ENCODE data around the gene CRMP1. TPM values are rescaled to one million over a fixed set of nuclear protein-coding genes. Genes with fewer than 3 reads are reported as not detected.
"Not testable (repeated sequence)": the region's sequence is repeated elsewhere in the genome, so short reads cannot be mapped to it uniquely, and the experiment has no call there.

CRMP1 gene
- total RNA-seq, 4 donors from 2014 or later = 0.39 to 0.66 TPM; not detected in 2

DNA sequence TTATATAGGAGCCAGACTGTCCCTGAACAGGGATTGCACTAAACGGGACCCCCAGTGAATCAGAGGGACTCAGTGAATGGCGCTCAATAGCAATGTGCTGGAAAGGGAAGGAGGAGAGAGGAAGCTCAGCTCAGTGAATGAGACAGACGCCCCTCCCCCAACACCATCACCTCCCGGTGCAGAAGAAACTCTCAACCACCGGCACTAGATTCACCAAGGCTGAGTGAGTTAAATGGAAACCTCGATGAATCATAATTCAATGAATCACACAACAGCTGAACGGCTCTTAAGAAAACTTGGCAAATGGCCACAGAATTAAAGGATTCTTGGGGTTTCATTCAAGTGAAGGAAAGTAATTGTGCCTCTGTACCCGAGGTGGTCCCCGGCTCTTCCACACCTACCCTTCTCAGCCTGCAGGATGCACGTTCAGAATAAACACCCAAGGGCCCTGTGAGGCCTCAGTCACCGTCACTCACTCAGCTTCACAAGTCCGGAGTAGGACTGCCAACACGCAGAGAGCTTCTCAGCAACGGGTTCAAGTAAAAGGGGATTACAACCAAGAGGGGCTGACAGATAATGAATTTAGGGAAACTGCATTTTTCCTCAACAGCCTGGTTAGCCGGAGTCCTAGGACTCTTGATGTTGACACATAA, 29.3 kb downstream of the CRMP1 start:
- in situ Hi-C loops (cut with MboI; ENCODE audit: low sequenced_read_pairs in 4 of 4) = no loop called here
- no peaks in the 10 kb centered on the region for H3K36me3 ChIP-seq
- H3K27ac ChIP-seq = no peak overlapping the region
- no peak overlapping the region for H3K4me3 ChIP-seq
- TF ChIP-seq, protein P1, sequence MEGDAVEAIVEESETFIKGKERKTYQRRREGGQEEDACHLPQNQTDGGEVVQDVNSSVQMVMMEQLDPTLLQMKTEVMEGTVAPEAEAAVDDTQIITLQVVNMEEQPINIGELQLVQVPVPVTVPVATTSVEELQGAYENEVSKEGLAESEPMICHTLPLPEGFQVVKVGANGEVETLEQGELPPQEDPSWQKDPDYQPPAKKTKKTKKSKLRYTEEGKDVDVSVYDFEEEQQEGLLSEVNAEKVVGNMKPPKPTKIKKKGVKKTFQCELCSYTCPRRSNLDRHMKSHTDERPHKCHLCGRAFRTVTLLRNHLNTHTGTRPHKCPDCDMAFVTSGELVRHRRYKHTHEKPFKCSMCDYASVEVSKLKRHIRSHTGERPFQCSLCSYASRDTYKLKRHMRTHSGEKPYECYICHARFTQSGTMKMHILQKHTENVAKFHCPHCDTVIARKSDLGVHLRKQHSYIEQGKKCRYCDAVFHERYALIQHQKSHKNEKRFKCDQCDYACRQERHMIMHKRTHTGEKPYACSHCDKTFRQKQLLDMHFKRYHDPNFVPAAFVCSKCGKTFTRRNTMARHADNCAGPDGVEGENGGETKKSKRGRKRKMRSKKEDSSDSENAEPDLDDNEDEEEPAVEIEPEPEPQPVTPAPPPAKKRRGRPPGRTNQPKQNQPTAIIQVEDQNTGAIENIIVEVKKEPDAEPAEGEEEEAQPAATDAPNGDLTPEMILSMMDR (IDR thresholded peaks at IDR 0.05 in 4 of 5, conservative IDR thresholded peaks at IDR 0.05 in 1 of 5) = no peak
- no peak for TF ChIP-seq POLR2A (IDR thresholded peaks at IDR 0.05)
- intact Hi-C loops (cut with DNase I; ENCODE audit: low total_unique reads) = no loop called here
- no peaks in the 10 kb centered on the region for H3K4me1 ChIP-seq
- H3K9me3 ChIP-seq = no peaks in the 10 kb centered on the region
- ATAC-seq (no peak), DNase-seq (no peak)
- no peaks in the 10 kb centered on the region for H3K27me3 ChIP-seq

DNA sequence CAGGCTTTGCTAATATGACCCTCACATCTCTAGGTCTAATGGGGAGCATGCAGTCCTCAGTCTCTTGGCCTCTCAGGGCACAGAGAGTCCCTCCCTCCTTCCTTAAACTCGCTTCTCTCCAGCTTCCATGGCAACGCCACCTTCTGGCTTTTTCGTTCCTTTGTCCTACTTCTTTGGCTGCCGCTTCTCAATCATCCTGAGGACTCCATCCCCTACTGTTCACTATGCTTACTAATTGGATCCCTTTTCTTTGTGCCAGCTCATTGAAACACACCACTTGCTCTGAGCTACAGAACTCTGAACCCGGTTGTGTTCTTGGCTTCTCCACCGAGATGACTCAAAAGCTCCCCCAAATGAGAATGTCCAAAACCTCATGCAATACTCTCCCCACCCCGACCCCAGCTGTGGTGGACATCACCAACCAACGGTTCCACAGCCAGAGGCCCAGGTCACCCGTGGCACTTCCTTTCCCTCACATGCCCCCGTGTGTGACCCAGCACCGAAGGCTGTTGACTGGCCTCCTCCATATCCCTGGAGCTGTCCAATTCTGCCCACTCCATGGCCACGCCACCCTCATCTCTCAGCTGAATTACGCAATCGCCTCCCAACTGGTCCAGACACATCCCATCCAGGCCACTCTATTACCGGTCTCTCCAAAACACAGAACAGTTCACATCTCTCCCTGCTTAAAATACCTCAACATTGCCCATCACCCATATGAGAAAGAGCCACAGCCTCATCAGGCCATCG, 34.7 kb downstream of the CRMP1 start:
- Histone ChIP-seq H3K9me3 (no peaks in the 10 kb centered on the region), H3K4me3 (no peak overlapping the region), H3K27me3 (no peaks in the 10 kb centered on the region), H3K4me1 (no peaks in the 10 kb centered on the region), H3K36me3 (no peaks in the 10 kb centered on the region), H3K27ac (no peak overlapping the region)
- intact Hi-C loops (cut with DNase I; ENCODE audit: low total_unique reads) = no loop called here
- ATAC-seq (no peak), DNase-seq (no peak)
- TF ChIP-seq, protein P1 (IDR thresholded peaks at IDR 0.05 in 4 of 5, conservative IDR thresholded peaks at IDR 0.05 in 1 of 5) = no peak
- TF ChIP-seq POLR2A (IDR thresholded peaks at IDR 0.05) = no peak
- in situ Hi-C loops (cut with MboI; ENCODE audit: low sequenced_read_pairs in 4 of 4) = no loop called here

DNA sequence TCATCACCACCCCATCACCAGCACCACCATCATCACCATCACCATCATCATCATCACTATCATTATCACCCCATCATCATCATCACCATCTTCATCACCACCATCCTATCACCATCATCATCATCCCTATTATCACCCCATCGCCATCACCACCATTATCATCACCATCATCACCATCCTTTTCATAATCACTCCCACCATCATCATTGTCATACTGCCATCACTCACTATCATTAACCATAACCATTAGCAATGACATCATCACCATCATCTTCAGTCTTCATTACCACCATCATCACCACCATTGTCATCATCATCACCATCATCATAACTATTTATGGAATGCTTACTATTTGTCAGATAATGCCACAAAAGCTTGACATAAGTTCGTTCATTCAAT, 35.7 kb downstream of the CRMP1 start:
- in situ Hi-C loops (cut with MboI; ENCODE audit: low sequenced_read_pairs in 4 of 4) (no loop called here), intact Hi-C loops (cut with DNase I; ENCODE audit: low total_unique reads) (no loop called here)
- Histone ChIP-seq H3K9me3 (no peaks in the 10 kb centered on the region), H3K27ac (no peak overlapping the region), H3K36me3 (no peaks in the 10 kb centered on the region), H3K4me1 (no peaks in the 10 kb centered on the region), H3K27me3 (no peaks in the 10 kb centered on the region), H3K4me3 (no peak overlapping the region)
- no peak for ATAC-seq
- no peak for TF ChIP-seq POLR2A (IDR thresholded peaks at IDR 0.05)
- TF ChIP-seq, protein P1 (IDR thresholded peaks at IDR 0.05 in 4 of 5, conservative IDR thresholded peaks at IDR 0.05 in 1 of 5) = no peak
- no peak for DNase-seq

DNA sequence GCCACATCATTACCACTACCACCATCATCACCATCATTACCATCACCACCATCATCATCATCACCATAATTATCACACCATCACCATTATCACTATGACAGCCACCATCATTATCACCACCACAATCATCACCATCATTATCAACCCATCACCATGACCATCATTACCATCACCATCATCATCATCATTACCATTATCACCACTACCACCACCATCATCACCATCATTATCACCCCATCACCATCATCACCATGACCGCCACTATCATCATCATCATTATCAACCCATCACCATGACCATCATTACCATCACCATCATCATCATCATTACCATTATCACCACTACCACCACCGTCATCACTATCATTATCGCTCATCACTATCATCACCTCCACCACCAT, 36.5 kb downstream of the CRMP1 start:
- H3K27ac ChIP-seq; in situ Hi-C loops (cut with MboI; ENCODE audit: low sequenced_read_pairs in 4 of 4); H3K4me1 ChIP-seq; H3K27me3 ChIP-seq; H3K36me3 ChIP-seq; H3K9me3 ChIP-seq; intact Hi-C loops (cut with DNase I; ENCODE audit: low total_unique reads); ATAC-seq; H3K4me3 ChIP-seq; DNase-seq: not testable (repeated sequence)

DNA sequence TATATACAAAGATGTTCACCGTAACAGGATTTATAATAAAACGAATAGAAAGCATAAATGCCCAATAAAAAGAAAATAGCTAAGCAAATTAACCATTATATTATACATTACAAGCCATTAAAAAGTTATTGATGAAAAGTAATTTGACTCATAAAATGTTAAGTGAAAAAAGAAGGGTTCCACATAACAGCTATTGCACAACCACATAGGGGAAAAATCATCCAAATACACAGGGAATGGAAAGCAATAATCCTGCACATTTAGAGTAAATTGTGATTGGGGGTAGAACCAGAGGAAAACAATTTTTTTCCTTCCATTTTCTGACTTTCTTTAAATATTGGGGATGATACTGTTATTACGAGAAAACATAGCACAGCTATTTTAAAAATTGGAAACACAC, 38.0 kb downstream of the CRMP1 start:
- TF ChIP-seq, protein P1 (IDR thresholded peaks at IDR 0.05 in 4 of 5, conservative IDR thresholded peaks at IDR 0.05 in 1 of 5) = no peak
- TF ChIP-seq POLR2A (IDR thresholded peaks at IDR 0.05) = no peak
- ATAC-seq (no peak), DNase-seq (no peak)
- intact Hi-C loops (cut with DNase I; ENCODE audit: low total_unique reads) (no loop called here), in situ Hi-C loops (cut with MboI; ENCODE audit: low sequenced_read_pairs in 4 of 4) (no loop called here)
- Histone ChIP-seq H3K4me3 (no peak overlapping the region), H3K27me3 (peaks cover 0 to 5% (median 0%) of the 10 kb centered on the region in 3 donors), H3K9me3 (no peaks in the 10 kb centered on the region), H3K4me1 (no peaks in the 10 kb centered on the region), H3K36me3 (no peaks in the 10 kb centered on the region), H3K27ac (no peak overlapping the region)

Measured in gastrocnemius medialis (tissue), 4 donors.